IPS-NIHi7 (cell line): ENCODE measurements around the gene PAEP.

Experiments
- DNase-seq: peaks from one replicate; pipeline ENCODE4 v3.0.0; 2012; ENCODE audit warnings: mixed read lengths; ENCODE audit errors: extremely low spot score

The PAEP gene

GRCh38 chr9:135575995-135576631 lies 14.6 kb downstream of the PAEP start:
- DNase-seq, result no peak

GRCh38 chr9:135577256-135577655 lies 15.7 kb downstream of the PAEP start:
- DNase-seq, result no peak

- DNase-seq, result no peak
Measured at GRCh38 chr9:135579356-135579755, 17.8 kb downstream of the PAEP start.

DNA sequence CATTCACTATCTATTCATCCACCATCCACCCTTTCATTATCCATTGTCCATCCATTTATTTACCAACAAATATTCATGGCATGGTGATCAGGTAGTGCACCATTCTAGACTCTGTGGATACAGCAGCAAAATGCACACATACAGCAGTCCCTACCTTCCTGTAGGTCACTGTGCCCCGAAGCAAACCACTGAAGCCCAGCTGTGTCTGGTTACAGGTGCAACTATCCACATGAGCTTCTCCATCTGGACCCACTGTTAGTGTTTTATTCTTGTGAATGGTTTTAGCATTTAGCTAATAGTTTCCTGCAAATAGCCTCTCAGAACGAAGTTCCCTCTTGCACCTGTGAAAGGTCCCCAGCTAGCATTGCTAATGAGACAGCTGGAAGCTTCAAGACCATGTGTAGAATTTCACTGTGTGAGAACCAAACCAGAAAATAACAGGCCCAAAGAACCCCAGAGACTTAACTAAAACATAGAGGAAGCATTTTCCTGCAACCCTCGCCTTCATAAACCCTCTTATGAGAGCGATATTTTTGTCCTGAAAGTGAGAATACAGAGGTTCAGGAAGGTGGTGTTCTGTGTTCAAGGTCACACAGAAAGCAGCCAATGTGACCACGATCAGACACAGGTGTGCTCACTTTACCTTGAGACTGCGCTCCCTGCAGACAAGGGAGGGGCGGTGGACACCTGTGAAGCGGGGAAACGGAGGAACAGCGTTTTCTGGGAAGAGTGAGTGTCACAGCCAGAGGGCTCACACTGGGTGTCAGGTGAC lies 18.5 kb downstream of the PAEP start:
- no peak for DNase-seq

GRCh38 chr9:135580664-135581380 lies 19.3 kb downstream of the PAEP start:
- DNase-seq, result no peak

- no peak for DNase-seq
Measured at GRCh38 chr9:135581636-135582426, 20.3 kb downstream of the PAEP start.

GRCh38 chr9:135582541-135582940 lies 21.0 kb downstream of the PAEP start:
- no peak for DNase-seq

- no peak for DNase-seq
Measured at GRCh38 chr9:135582966-135583687, 21.6 kb downstream of the PAEP start.

- DNase-seq, result no peak
Measured at GRCh38 chr9:135583688-135584011, 22.1 kb downstream of the PAEP start.

GRCh38 chr9:135584371-135584770 lies 22.8 kb downstream of the PAEP start:
- DNase-seq, result no peak

DNA sequence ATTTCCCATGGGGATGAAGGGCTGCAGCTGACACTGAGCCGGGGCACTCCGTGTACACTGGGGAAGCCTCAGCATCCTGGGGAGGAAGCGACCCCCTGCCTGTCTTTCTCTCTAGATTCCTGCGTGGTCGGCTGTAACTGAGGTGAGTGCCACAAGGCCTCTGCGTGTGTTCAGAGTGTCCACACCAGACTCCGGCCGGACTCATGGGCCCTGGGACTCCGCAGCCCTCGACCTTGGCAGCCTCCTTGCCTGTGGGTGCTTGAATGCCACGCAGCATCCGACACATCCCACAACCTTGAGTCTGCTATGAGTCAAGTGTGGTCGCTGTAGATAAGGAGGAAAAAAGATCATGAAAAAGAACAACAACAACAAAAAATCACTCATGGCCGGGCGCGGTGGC lies 23.4 kb downstream of the PAEP start:
- DNase-seq, result no peak

- DNase-seq, result no peak
Measured at GRCh38 chr9:135586601-135587109, 25.1 kb downstream of the PAEP start.

- DNase-seq, result no peak
Measured at GRCh38 chr9:135587658-135588057, 26.1 kb downstream of the PAEP start.

DNA sequence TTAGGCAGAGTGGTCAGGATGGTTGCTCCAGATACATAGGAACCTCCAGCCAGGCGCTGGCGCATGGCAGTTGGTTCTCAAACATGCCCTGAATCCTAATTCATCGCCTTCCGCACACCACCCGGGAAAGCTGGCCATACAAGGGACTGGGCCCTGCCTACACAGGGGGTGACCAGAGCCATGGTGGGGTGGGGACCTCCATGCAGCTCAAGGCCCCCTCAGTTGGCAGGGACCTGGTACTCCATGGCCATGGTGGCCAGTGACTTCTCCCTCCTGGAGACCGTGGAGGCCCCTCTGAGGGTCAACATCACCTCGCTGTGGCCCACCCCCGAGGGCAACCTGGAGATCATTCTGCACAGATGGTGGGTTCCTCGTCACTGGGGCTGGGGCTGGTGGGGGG lies 26.8 kb downstream of the PAEP start:
- no peak for DNase-seq

- DNase-seq, result no peak
Measured at GRCh38 chr9:135588886-135589595, 27.5 kb downstream of the PAEP start.

DNA sequence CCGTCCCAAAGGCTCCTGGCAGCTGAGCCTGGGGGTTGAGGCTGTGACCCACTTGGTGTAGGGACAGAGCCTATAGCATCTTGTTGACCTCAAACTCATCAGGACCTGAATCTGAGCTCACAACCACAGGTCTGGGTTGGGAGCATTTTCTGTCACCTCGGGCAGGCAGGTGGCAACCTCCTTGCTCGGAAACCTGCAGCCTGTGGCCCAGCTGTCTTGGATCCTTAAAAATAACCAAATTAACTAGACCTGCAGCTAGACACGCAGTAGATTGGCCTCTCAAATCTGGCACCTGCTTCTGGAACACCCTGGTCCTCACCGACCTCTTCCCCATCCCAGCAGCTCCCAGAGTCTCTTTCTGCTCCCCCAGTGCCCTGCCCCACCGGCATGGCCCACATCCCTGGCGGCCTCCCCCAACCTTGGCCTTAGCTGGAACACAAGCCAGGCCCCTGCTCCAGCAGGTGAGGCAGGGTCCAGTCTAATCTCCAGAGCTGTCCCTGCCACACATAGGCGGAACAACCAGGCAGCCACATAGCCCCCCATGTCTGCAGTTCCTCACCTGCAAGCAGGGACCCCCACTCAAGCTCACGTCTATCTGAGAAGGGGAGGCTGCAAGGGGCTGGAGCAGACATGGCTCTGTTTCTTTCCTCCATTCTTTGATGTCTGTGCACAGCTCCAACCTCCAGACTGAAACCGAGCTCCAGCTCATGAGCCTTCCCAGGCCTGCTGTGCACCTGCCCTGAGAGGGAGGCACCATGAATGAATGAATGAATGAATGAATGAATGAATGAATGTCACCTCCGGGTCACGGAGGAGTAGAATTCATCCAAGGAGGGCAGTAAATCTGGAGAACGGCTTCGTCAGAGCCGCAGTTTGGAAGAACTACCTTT lies 28.3 kb downstream of the PAEP start:
- no peak for DNase-seq

DNA sequence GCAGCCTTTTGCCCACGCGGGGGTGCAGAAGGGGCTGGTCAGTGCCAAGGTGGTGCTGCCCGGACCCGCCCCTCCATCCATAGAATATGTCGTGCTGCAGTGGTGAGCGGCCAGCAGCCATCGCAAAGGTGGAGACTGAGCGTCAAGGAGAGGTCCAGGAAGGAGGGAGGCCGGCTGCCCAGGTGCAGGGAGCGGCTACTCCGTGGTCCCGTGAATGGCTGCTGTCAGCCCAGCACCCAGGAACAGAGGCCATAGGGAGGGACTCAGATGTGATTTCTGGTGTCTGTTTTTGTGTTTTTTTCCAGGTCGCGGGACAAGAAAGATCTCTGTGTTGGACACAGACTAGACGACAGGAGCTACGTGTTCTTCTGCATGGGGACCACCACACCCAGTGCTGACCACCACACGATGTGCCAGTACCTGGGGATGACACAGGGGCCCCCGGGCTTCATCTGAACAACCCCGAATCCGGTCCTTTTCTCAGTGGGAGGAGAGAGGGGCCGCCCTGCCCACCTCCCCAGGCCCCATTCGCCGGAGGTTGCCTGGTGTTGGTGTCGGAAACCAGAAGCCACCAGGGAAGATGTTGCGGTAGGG lies 29.0 kb downstream of the PAEP start:
- no peak for DNase-seq

DNA sequence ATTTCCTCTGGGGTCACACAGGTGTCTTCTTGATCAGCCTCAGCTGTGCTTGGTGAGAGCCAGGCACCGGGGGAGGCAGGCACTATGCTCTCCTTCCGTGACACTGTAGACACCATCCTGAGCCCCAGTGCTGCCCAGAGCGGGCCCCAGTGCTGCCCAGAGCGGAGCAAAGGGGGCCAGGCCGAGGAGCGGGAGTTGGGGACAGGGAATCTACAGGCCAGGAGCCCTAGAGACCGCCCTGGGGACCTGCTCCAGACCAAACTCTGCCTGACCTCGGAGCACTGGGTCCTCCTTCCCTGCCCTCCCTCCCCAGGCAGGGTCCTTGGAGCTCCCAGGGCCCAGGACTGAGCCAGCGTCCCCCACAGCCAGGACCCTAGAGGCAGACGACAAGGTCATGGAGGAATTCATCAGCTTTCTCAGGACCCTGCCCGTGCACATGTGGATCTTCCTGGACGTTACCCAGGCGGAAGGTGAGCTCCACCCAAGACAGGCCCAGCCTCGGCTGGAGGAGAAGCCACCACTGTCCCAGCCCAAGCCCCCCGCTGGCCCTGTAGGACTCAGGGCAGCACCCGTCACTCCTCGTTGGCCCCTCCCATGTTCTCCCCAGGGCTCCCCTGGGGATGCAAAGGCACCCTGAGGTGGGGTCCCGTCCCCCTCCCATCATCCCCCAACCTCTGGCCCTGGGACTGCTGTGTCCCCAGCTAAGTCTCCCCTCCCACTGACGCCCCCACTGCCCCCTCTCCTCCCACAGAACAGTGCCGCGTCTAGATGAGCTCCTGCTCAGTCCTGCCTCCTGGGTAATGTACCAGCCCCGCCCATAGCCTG lies 30.2 kb downstream of the PAEP start:
- no peak for DNase-seq

- DNase-seq, result no peak
Measured at GRCh38 chr9:135592331-135592590, 30.7 kb downstream of the PAEP start.
